Thoracic aorta (tissue), 2 donors: ENCODE measurements around the gene ENAH. TPM values are rescaled to one million over a fixed set of nuclear protein-coding genes. Genes with fewer than 3 reads are reported as not detected.

Experiments used
- ATAC-seq: fragments of 150-250 bp; one replicate; pipeline ENCODE4 v1.8.0; 2017; ENCODE audit warnings: low read depth; ENCODE audit not compliant: insufficient number of reproducible peaks, low FRiP score
- DNase-seq: peaks from one replicate; pipeline ENCODE4 v3.0.0-alpha.2; 2020; ENCODE audit warnings: low spot score
- H3K27ac ChIP-seq, 2 donors: fragments of 200-600 bp; sonication (generic); 1 replicate in 1 of 2; 2 replicates in 1 of 2; pipeline ENCODE4 v1.5.1; 2016; ENCODE audit warnings: mild to moderate bottlenecking in 2 of 2, moderate library complexity in 2 of 2
- H3K27me3 ChIP-seq: fragments of 200-600 bp; sonication (generic); replicated peaks from 2 replicates; pipeline ENCODE4 v1.6.0; 2016; ENCODE audit warnings: mild to moderate bottlenecking; ENCODE audit not compliant: insufficient read depth
- H3K36me3 ChIP-seq: fragments of 200-600 bp; sonication (generic); one replicate; pipeline ENCODE4 v1.5.1; 2016
- H3K4me1 ChIP-seq, 2 donors: fragments of 200-600 bp; sonication (generic); 1 replicate in 1 of 2; 2 replicates in 1 of 2; pipeline versions ENCODE4 v1.5.1 to v1.6.0; 2016; ENCODE audit warnings: low read depth in 2 of 2, mild to moderate bottlenecking in 1 of 2; ENCODE audit not compliant: control insufficient read depth in 1 of 2
- H3K4me3 ChIP-seq: fragments of 200-600 bp; sonication (generic); 2 replicates; pipeline ENCODE4 v1.5.1; 2016; ENCODE audit warnings: mild to moderate bottlenecking
- H3K9me3 ChIP-seq: fragments of 200-600 bp; sonication (generic); 2 replicates; pipeline ENCODE4 v1.5.1; 2016
- CTCF ChIP-seq: fragments of 200-600 bp; sonication (generic); IDR thresholded peaks from one replicate; pipeline ENCODE4 v1.5.1; 2019; ENCODE audit warnings: antibody characterized with exemption
- total RNA-seq, 2 donors: library from RNA; depleted of rRNA; stranded (reverse); fragments of >200 nt; gene quantifications; one replicate each; pipeline versions ENCODE4 v1.1.0 to v1.2.3, GENCODE V29; 2016

Gene ENAH
- total RNA-seq, 2 donors from 2014 or later: 111 to 119 TPM

DNA sequence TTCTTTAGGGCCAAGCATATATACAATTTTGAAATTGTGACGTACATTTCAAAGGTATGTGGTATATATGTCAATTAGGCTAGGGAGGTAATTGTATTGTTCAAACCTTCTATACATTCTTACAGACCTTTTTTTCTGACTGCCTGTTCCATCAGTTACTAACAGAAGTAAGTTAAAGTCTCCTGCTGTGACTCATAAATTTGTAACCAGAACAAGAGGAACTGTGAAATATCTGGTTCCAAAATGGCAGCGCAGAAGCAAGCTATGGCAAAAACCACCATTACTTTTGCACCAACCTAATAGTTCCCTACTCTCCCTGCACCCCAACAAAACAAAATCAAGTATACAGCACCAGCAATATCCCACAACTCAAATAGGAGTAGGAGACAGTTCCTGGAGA is 93.6 kb downstream of the ENAH start:
- TF ChIP-seq CTCF: no peak
- H3K27me3 ChIP-seq: no peaks in the 10 kb centered on the region
- DNase-seq (no peak), ATAC-seq (no peak)
- H3K4me1 ChIP-seq: peaks cover 0 to 5% of the 10 kb centered on the region in 2 donors
- H3K9me3 ChIP-seq: no peaks in the 10 kb centered on the region
- no peak overlapping the region for H3K4me3 ChIP-seq
- H3K36me3 ChIP-seq: no peaks in the 10 kb centered on the region
- H3K27ac ChIP-seq: no peak overlapping the region

DNA sequence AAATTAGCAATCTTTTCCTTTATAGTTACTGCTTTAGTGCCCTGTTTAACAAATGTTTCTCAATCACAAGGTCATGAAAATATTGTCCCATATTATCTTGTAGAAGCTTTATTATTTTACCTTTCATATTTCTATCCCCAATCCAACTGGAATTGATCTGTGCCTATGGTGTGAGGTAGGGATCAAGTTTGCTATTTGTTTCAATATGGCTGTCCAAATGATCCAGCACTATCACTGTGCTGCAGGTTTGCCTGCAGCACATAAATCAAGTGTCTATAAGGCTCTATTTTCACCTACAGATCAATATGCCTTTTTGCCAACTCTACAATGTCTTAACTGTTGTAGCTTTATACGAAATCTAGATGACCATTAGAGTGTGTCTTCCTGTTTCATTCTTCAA is 96.2 kb downstream of the ENAH start:
- no peak overlapping the region for H3K27ac ChIP-seq
- no peaks in the 10 kb centered on the region for H3K27me3 ChIP-seq
- H3K9me3 ChIP-seq: no peaks in the 10 kb centered on the region
- H3K36me3 ChIP-seq: no peaks in the 10 kb centered on the region
- TF ChIP-seq CTCF: no peak
- ATAC-seq (no peak), DNase-seq (no peak)
- H3K4me1 ChIP-seq: peaks cover 0 to 2% of the 10 kb centered on the region in 2 donors
- H3K4me3 ChIP-seq: no peak overlapping the region

DNA sequence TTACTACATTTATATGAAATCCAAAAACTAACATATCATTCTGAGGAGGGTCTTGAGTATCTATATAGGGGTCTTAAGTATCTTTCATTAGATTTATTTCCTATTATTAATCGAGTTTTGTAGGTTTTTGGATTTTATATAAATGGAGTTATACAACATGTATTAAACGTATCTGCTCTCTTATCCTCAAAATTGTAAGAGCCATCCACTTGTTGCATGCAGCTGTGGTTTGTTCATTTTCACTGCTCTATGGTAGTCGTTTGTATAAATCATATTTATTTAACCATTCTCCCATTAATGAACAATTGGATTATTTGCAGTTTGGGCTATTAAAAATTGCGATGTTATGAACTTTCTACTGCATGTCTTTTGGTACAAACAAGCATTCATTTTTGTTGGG is 97.1 kb downstream of the ENAH start:
- no peak for TF ChIP-seq CTCF
- H3K27ac ChIP-seq: no peak overlapping the region
- no peaks in the 10 kb centered on the region for H3K27me3 ChIP-seq
- no peaks in the 10 kb centered on the region for H3K9me3 ChIP-seq
- no peaks in the 10 kb centered on the region for H3K36me3 ChIP-seq
- no peak overlapping the region for H3K4me3 ChIP-seq
- peaks cover 7 to 11% of the 10 kb centered on the region in 2 donors for H3K4me1 ChIP-seq
- ATAC-seq (no peak), DNase-seq (no peak)

DNA sequence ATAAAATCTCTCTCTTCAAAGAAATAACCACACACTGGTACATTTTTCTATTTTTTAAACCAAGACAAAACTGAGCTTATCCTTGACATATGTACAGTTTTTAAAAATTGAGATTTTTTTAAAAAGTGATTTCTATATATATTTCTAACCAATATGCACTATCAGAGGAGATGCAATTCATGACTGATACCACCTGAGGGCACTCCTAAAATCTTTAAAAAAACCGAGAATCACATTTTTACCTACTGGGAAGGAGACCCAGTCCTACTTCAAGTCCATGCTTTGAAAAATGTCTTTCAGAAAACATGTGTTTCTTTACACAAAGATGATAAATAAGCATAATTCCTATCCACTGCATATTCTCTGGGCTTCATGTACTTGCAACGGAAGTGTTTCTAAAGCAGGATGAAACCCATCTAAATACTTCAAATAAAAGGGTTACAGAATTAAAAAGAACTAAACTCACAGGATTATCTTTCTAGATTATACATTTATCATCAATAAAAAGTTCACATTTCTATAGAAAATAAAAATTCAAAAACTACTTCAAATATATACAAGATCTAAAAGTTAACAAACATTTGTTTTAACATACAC is 98.6 kb downstream of the ENAH start:
- peak; percentile 44 for TF ChIP-seq CTCF
- H3K27me3 ChIP-seq: no peaks in the 10 kb centered on the region
- H3K27ac ChIP-seq: no peak overlapping the region
- H3K9me3 ChIP-seq: no peaks in the 10 kb centered on the region
- H3K4me1 ChIP-seq: peaks cover 14 to 26% of the 10 kb centered on the region in 2 donors
- ATAC-seq: no peak
- no peaks in the 10 kb centered on the region for H3K36me3 ChIP-seq
- no peak for DNase-seq
- no peak overlapping the region for H3K4me3 ChIP-seq

DNA sequence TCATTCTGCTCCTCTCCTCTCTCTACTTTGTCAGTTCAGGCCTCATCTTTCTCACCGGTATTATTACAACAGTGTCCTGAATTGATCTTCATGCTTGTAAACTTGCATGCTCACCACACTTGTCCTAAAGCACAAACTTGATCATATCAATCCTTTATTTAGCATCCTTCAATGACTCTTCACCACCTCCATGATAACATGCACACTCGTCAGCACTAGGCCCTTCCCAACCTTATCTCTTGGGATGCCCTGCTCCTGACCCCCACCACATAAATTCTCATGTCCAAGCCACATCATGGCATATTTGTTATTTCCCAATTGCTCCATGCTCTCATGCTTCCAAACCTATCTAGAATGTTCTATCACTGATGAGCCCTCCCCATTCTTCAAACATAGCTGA is 103.1 kb downstream of the ENAH start:
- Histone ChIP-seq H3K9me3 (no peaks in the 10 kb centered on the region), H3K4me3 (no peak overlapping the region), H3K36me3 (no peaks in the 10 kb centered on the region), H3K27me3 (no peaks in the 10 kb centered on the region), H3K4me1 (peaks cover 25 to 51% of the 10 kb centered on the region in 2 donors), H3K27ac (no peak overlapping the region)
- no peak for TF ChIP-seq CTCF
- DNase-seq (no peak), ATAC-seq (no peak)
